ENCODE measurements around the gene NTN5.
A peak's percentile ranks its signal among the peaks of the same experiment; 100 is the strongest.
"Not testable (repeated sequence)": the region's sequence is repeated elsewhere in the genome, so short reads cannot be mapped to it uniquely, and the experiment has no call there.

Gene NTN5

GRCh38 chr19:48696353-48697010, 23.7 kb upstream of the NTN5 start:
- no peak for DNase-seq

- no peak for DNase-seq
Observed at GRCh38 chr19:48695743-48696352, 23.0 kb upstream of the NTN5 start, which contains the start of gene FUT2. Gene FUT2 (plus strand): TSS chr19:48695971. CDS start chr19:48702957, 6,986 bp downstream.

GRCh38 chr19:48693629-48694028, 20.8 kb upstream of the NTN5 start:
- DNase-seq = not testable (repeated sequence)

- no peak for DNase-seq
Observed at GRCh38 chr19:48689449-48689848, 16.6 kb upstream of the NTN5 start.

GRCh38 chr19:48687776-48688175, 15.0 kb upstream of the NTN5 start:
- DNase-seq = no peak

- DNase-seq = not testable (repeated sequence)
Observed at GRCh38 chr19:48686637-48687036, 13.8 kb upstream of the NTN5 start.

- no peak for DNase-seq
Observed at GRCh38 chr19:48686088-48686487, 13.3 kb upstream of the NTN5 start.

GRCh38 chr19:48685583-48685982, 12.8 kb upstream of the NTN5 start:
- no peak for DNase-seq

- peak; percentile 50 for DNase-seq
Observed at GRCh38 chr19:48683349-48683748, 10.5 kb upstream of the NTN5 start.

GRCh38 chr19:48681127-48681470, 8.3 kb upstream of the NTN5 start:
- DNase-seq = peak; percentile 16

- no peak for DNase-seq
Observed at GRCh38 chr19:48680436-48681126, 7.8 kb upstream of the NTN5 start.

- not testable (repeated sequence) for DNase-seq
Observed at GRCh38 chr19:48680006-48680405, 7.2 kb upstream of the NTN5 start.

GRCh38 chr19:48678201-48678600, 5.4 kb upstream of the NTN5 start:
- DNase-seq = no peak

- no peak for DNase-seq
Observed at GRCh38 chr19:48676887-48677286, 4.1 kb upstream of the NTN5 start.

- no peak for DNase-seq
Observed at GRCh38 chr19:48676487-48676886, 3.7 kb upstream of the NTN5 start.

GRCh38 chr19:48674921-48675824, 2.4 kb upstream of the NTN5 start:
- DNase-seq = peak; percentile 77

- no peak for DNase-seq
Observed at GRCh38 chr19:48674216-48674809, 1.5 kb upstream of the NTN5 start.

GRCh38 chr19:48673436-48674100, 751 bp upstream of the NTN5 start:
- DNase-seq = no peak

- no peak for DNase-seq
Observed at GRCh38 chr19:48671446-48671995, 1.3 kb downstream of the NTN5 start.

- no peak for DNase-seq
Observed at GRCh38 chr19:48670699-48671445, 1.9 kb downstream of the NTN5 start.
